Mesenchymal stem cell (in vitro differentiated cells and primary cell): ENCODE measurements around the gene SEC14L3.

ENCODE experiments used
- DNase-seq: peaks from one replicate; pipeline ENCODE4 v3.0.0-alpha.2; 2013
- H2AFZ ChIP-seq: one replicate; pipeline ENCODE4 v1.6.1; 2013; ENCODE audit warnings: low read depth, mild to moderate bottlenecking, control low read depth, inconsistent platforms, low read length, moderate library complexity
- H2AK5ac ChIP-seq: 2 replicates; pipeline ENCODE4 v1.6.1; 2013; ENCODE audit warnings: low read length, moderate library complexity, mild to moderate bottlenecking, inconsistent platforms; ENCODE audit not compliant: severe bottlenecking
- H2BK120ac ChIP-seq: one replicate; pipeline ENCODE4 v1.6.1; 2013; ENCODE audit warnings: low read depth, mild to moderate bottlenecking, inconsistent platforms, low read length, moderate library complexity
- H2BK12ac ChIP-seq, 2 experiments: one replicate each; pipeline ENCODE4 v1.6.1; 2013; ENCODE audit warnings: inconsistent platforms in 2 of 2, low read length in 2 of 2, mild to moderate bottlenecking in 2 of 2, moderate library complexity in 2 of 2, control low read depth in 1 of 2
- H2BK15ac ChIP-seq: one replicate; pipeline ENCODE4 v1.6.1; 2013; ENCODE audit warnings: mild to moderate bottlenecking, low read depth, inconsistent platforms; ENCODE audit not compliant: poor library complexity, severe bottlenecking
- H2BK5ac ChIP-seq: 2 replicates; pipeline ENCODE4 v1.6.1; 2013; ENCODE audit warnings: low read depth, mild to moderate bottlenecking, low read length, control low read depth, inconsistent platforms; ENCODE audit not compliant: poor library complexity, severe bottlenecking
- H3K14ac ChIP-seq, 2 experiments: one replicate each; pipeline ENCODE4 v1.6.1; 2013; ENCODE audit warnings: inconsistent platforms in 2 of 2, low read length in 2 of 2, control low read depth in 1 of 2, mild to moderate bottlenecking in 1 of 2, moderate library complexity in 1 of 2
- H3K18ac ChIP-seq, 2 experiments: one replicate each; pipeline ENCODE4 v1.6.1; 2013; ENCODE audit warnings: inconsistent platforms in 2 of 2, low read length in 2 of 2, control low read depth in 1 of 2, low read depth in 1 of 2, mild to moderate bottlenecking in 1 of 2
- H3K23ac ChIP-seq, 2 experiments: one replicate each; pipeline ENCODE4 v1.6.1; 2013; ENCODE audit warnings: inconsistent platforms in 2 of 2, low read length in 2 of 2, mild to moderate bottlenecking in 2 of 2, moderate library complexity in 2 of 2, control low read depth in 1 of 2
- H3K27ac ChIP-seq: 2 replicates; pipeline ENCODE4 v1.5.1; 2013; ENCODE audit warnings: mild to moderate bottlenecking, moderate library complexity, low read length, control low read depth, inconsistent platforms; ENCODE audit not compliant: poor library complexity, severe bottlenecking
- H3K27me3 ChIP-seq, 2 experiments: 2 replicates each; pipeline versions ENCODE4 v1.6.1 to v1.7.0; 2013; ENCODE audit warnings: low read length in 2 of 2, mild to moderate bottlenecking in 2 of 2, moderate library complexity in 2 of 2, control low read depth in 1 of 2, inconsistent platforms in 1 of 2; ENCODE audit not compliant: control insufficient read depth in 1 of 2, insufficient read depth in 1 of 2
- H3K36me3 ChIP-seq, 2 experiments: 2 replicates each; pipeline versions ENCODE4 v1.6.1 to v1.7.0; 2013; ENCODE audit warnings: low read length in 2 of 2, control low read depth in 1 of 2, inconsistent platforms in 1 of 2, low read depth in 1 of 2, mild to moderate bottlenecking in 1 of 2; ENCODE audit not compliant: insufficient read depth in 2 of 2, control insufficient read depth in 1 of 2
- H3K4ac ChIP-seq, 2 experiments: one replicate each; pipeline ENCODE4 v1.6.1; 2013; ENCODE audit warnings: inconsistent platforms in 2 of 2, low read length in 2 of 2, mild to moderate bottlenecking in 2 of 2, moderate library complexity in 2 of 2, control low read depth in 1 of 2, low read depth in 1 of 2
- H3K4me1 ChIP-seq: 2 replicates; pipeline ENCODE4 v1.6.1; 2013; ENCODE audit warnings: low read depth, low read length, control low read depth; ENCODE audit not compliant: control insufficient read depth, insufficient read depth
- H3K4me2 ChIP-seq: 2 replicates; pipeline ENCODE4 v1.6.1; 2013; ENCODE audit warnings: low read length, mild to moderate bottlenecking, inconsistent platforms; ENCODE audit not compliant: poor library complexity, severe bottlenecking
- H3K4me3 ChIP-seq, 2 experiments: 2 replicates each; pipeline versions ENCODE4 v1.5.1 to v1.7.0; 2013; ENCODE audit warnings: low read length in 2 of 2, mild to moderate bottlenecking in 2 of 2, control low read depth in 1 of 2, low read depth in 1 of 2; ENCODE audit not compliant: insufficient read depth in 1 of 2
- H3K79me1 ChIP-seq: replicated peaks from 2 replicates; pipeline ENCODE4 v1.6.1; 2013; ENCODE audit warnings: mild to moderate bottlenecking, control low read depth, low read length, inconsistent platforms; ENCODE audit not compliant: poor library complexity, severe bottlenecking
- H3K9ac ChIP-seq: 2 replicates; pipeline ENCODE4 v1.7.0; 2013; ENCODE audit warnings: mild to moderate bottlenecking, low read length, moderate library complexity
- H3K9me3 ChIP-seq: 2 replicates; pipeline ENCODE4 v1.7.0; 2013; ENCODE audit warnings: mild to moderate bottlenecking, low read length; ENCODE audit not compliant: control insufficient read depth
- H4K8ac ChIP-seq: one replicate; pipeline ENCODE4 v1.6.1; 2013; ENCODE audit warnings: inconsistent platforms, mild to moderate bottlenecking, low read length, moderate library complexity
- H4K91ac ChIP-seq: one replicate; pipeline ENCODE4 v1.6.1; 2013; ENCODE audit warnings: mild to moderate bottlenecking, low read length, inconsistent platforms
- WGBS: methylation state at CpG from one replicate; pipeline ENCODE4 v1.1.7; 2013; ENCODE audit warnings: mixed read lengths; 5-methylcytosine and 5-hydroxymethylcytosine counted together

The SEC14L3 gene

DNA sequence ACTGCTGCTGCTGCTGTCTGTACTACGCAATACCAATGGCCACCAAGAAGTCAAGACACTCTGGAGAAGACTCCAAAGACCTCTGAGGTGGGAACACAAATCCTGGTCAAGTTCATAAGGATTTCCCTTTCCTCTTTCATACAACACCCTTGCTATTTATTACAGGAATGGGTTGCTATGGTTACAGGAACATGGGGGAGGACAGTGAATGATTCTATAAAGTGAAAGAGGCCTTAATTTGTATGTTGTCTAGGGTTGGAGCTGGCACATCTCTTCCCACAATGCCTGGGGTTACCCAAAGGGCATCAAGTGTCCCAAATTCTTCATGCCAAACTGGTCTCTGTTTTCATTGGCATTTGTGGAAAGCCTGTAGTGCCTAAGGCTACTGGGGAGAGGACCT, 11.4 kb upstream of the SEC14L3 start:
- H3K23ac ChIP-seq, result no peak overlapping the region
- H3K9ac ChIP-seq, result no peak overlapping the region
- H3K27me3 ChIP-seq, result peaks cover 1 to 8% of the 10 kb centered on the region in 2 experiments
- H2AK5ac ChIP-seq, result no peak overlapping the region
- H3K4ac ChIP-seq, result no peak overlapping the region
- H3K14ac ChIP-seq, result no peak overlapping the region
- H3K4me2 ChIP-seq, result no peak overlapping the region
- 80% methylated on average over 1 of the region's 1 CpG for WGBS
- no peak overlapping the region for H2BK15ac ChIP-seq
- H3K4me3 ChIP-seq, result no peak overlapping the region
- H4K91ac ChIP-seq, result no peak overlapping the region
- no peaks in the 10 kb centered on the region for H3K9me3 ChIP-seq
- no peak overlapping the region for H3K27ac ChIP-seq
- no peak overlapping the region for H2BK5ac ChIP-seq
- H4K8ac ChIP-seq, result no peak overlapping the region
- H3K36me3 ChIP-seq, result no peaks in the 10 kb centered on the region
- H3K79me1 ChIP-seq, result no peaks in the 10 kb centered on the region
- DNase-seq, result peak; percentile 5
- H2AFZ ChIP-seq, result no peak overlapping the region
- H3K18ac ChIP-seq, result no peak overlapping the region
- no peak overlapping the region for H2BK120ac ChIP-seq
- peaks cover 2% of the 10 kb centered on the region for H3K4me1 ChIP-seq
- no peak overlapping the region for H2BK12ac ChIP-seq

DNA sequence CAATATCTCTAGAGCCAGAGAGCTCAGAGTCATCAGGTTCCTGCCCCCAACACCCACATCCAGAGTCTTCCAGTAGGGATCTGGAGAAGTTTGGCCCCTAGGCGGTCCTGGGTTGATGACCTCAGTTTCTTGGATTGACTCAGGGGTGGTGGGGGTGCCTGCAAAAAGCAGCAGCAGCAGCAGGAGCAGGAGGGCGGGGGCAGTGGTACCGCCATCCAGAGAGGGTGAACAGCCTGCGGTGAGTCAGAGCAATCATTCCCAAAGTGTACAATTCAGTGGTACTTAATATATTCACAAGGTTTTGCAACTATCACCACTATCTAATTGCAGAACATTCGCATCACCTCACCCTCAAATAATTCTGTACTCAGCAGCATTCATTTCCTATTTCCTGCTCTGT, 9.9 kb upstream of the SEC14L3 start:
- Histone ChIP-seq H3K27ac (no peak overlapping the region), H3K79me1 (no peaks in the 10 kb centered on the region), H2BK12ac (no peak overlapping the region), H2AFZ (no peak overlapping the region), H3K4me3 (no peak overlapping the region), H3K14ac (no peak overlapping the region), H3K36me3 (no peaks in the 10 kb centered on the region), H3K9ac (no peak overlapping the region), H3K27me3 (peaks cover 7 to 11% of the 10 kb centered on the region in 2 experiments), H3K18ac (no peak overlapping the region), H3K4me2 (no peak overlapping the region), H2BK120ac (no peak overlapping the region), H4K8ac (no peak overlapping the region), H3K4me1 (peaks cover 2% of the 10 kb centered on the region), H4K91ac (no peak overlapping the region), H3K9me3 (no peaks in the 10 kb centered on the region), H3K4ac (no peak overlapping the region), H2AK5ac (no peak overlapping the region), H2BK15ac (no peak overlapping the region), H2BK5ac (no peak overlapping the region), H3K23ac (no peak overlapping the region)
- no peak for DNase-seq
- WGBS, result 77% methylated on average over 5 of the region's 5 CpGs

GRCh38 chr22:30479981-30480380, 8.2 kb upstream of the SEC14L3 start:
- no peaks in the 10 kb centered on the region for H3K79me1 ChIP-seq
- no peak overlapping the region for H3K23ac ChIP-seq
- H4K8ac ChIP-seq, result no peak overlapping the region
- no peaks in the 10 kb centered on the region for H3K36me3 ChIP-seq
- no peak overlapping the region for H4K91ac ChIP-seq
- H3K4me2 ChIP-seq, result no peak overlapping the region
- no peak overlapping the region for H2BK15ac ChIP-seq
- H3K9me3 ChIP-seq, result no peaks in the 10 kb centered on the region
- H3K4me3 ChIP-seq, result no peak overlapping the region
- no peak overlapping the region for H2AFZ ChIP-seq
- no peaks in the 10 kb centered on the region for H3K4me1 ChIP-seq
- no peak overlapping the region for H2BK5ac ChIP-seq
- H2AK5ac ChIP-seq, result no peak overlapping the region
- peaks cover 18 to 23% of the 10 kb centered on the region in 2 experiments for H3K27me3 ChIP-seq
- no peak overlapping the region for H2BK120ac ChIP-seq
- H2BK12ac ChIP-seq, result no peak overlapping the region
- no peak for DNase-seq
- no peak overlapping the region for H3K18ac ChIP-seq
- no peak overlapping the region for H3K9ac ChIP-seq
- 80% methylated on average over 1 of the region's 2 CpGs for WGBS
- no peak overlapping the region for H3K27ac ChIP-seq
- H3K4ac ChIP-seq, result no peak overlapping the region
- no peak overlapping the region for H3K14ac ChIP-seq

DNA sequence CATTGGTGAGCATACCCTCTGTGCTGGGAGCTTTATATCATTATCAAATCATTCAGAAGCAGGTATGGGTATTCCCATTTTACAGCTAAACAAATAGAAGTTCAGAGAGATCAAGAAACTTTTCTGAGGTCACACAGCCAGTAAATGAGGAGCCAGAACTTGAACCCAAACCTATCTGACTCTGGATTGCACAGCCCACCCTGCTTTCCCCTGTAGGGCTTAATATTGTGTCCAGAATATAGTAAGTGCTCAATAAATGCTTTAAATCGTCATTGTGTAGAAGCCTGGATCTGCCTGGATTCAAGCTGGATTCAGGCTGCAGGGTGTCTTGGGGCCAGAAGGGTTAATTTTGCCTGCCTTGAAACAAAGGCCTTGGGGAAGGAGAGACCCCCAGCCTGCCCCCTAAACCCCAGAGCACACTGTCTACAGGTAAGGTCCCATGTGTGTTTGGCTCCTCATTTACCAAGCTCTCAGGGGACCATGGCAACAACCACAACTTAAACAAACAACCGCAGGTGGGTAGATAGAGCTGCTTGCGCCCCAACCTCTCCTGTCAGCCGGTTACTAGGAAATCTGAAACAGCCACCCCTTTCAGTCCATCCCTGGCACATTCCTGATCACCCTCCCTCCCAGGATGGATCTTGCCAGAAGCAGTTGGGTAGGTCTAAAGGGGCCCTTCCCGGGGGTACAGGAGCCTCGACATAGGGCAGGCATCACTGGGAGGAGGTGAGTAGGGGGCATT, 3.0 kb upstream of the SEC14L3 start:
- Histone ChIP-seq H3K36me3 (no peaks in the 10 kb centered on the region), H3K27me3 (peaks cover 65% of the 10 kb centered on the region in 2 experiments), H2BK15ac (no peak overlapping the region), H4K8ac (no peak overlapping the region), H3K4me2 (no peak overlapping the region), H3K4me1 (no peaks in the 10 kb centered on the region), H3K4me3 (no peak overlapping the region), H2AK5ac (no peak overlapping the region), H3K14ac (no peak overlapping the region), H3K4ac (no peak overlapping the region), H2BK12ac (no peak overlapping the region), H3K27ac (no peak overlapping the region), H3K9me3 (no peaks in the 10 kb centered on the region), H2BK5ac (no peak overlapping the region), H2BK120ac (no peak overlapping the region), H4K91ac (no peak overlapping the region), H3K9ac (no peak overlapping the region), H3K18ac (no peak overlapping the region), H3K23ac (no peak overlapping the region), H2AFZ (no peak overlapping the region), H3K79me1 (no peaks in the 10 kb centered on the region)
- 76% methylated on average over 6 of the region's 6 CpGs for WGBS
- DNase-seq, result no peak
